Inferior parietal cortex (tissue), 1 donor: ENCODE measurements around the gene CMIP.

Experiments used
- DNase-seq: peaks from one replicate; pipeline ENCODE4 v3.0.0-alpha.2; 2016; ENCODE audit errors: extremely low spot score

Gene CMIP

GRCh38 chr16:81495321-81496234 lies 51.0 kb downstream of the CMIP start:
- DNase-seq, result peak; percentile 47

GRCh38 chr16:81496321-81496720 lies 51.7 kb downstream of the CMIP start:
- DNase-seq, result no peak

GRCh38 chr16:81496742-81497141 lies 52.1 kb downstream of the CMIP start:
- no peak for DNase-seq

GRCh38 chr16:81497690-81498089 lies 53.1 kb downstream of the CMIP start:
- no peak for DNase-seq

- DNase-seq, result no peak
Observed at GRCh38 chr16:81498351-81498750, 53.7 kb downstream of the CMIP start.

- no peak for DNase-seq
Observed at GRCh38 chr16:81499576-81500380, 55.2 kb downstream of the CMIP start.

- DNase-seq, result no peak
Observed at GRCh38 chr16:81500833-81501521, 56.4 kb downstream of the CMIP start.

- no peak for DNase-seq
Observed at GRCh38 chr16:81502396-81503070, 57.9 kb downstream of the CMIP start.

- peak; percentile 54 for DNase-seq
Observed at GRCh38 chr16:81505011-81505661, 60.5 kb downstream of the CMIP start.

GRCh38 chr16:81509404-81509803 lies 64.8 kb downstream of the CMIP start:
- no peak for DNase-seq

GRCh38 chr16:81510016-81510415 lies 65.4 kb downstream of the CMIP start:
- DNase-seq, result no peak

GRCh38 chr16:81511371-81511770 lies 66.8 kb downstream of the CMIP start:
- DNase-seq, result no peak

GRCh38 chr16:81513204-81514040 lies 68.8 kb downstream of the CMIP start:
- DNase-seq, result no peak

GRCh38 chr16:81514041-81514559 lies 69.5 kb downstream of the CMIP start:
- no peak for DNase-seq

- no peak for DNase-seq
Observed at GRCh38 chr16:81514568-81515258, 70.1 kb downstream of the CMIP start.

GRCh38 chr16:81515281-81515680 lies 70.7 kb downstream of the CMIP start:
- no peak for DNase-seq

GRCh38 chr16:81515721-81516120 lies 71.1 kb downstream of the CMIP start:
- no peak for DNase-seq

- DNase-seq, result no peak
Observed at GRCh38 chr16:81516478-81517149, 72.0 kb downstream of the CMIP start.

GRCh38 chr16:81517150-81517499 lies 72.5 kb downstream of the CMIP start:
- DNase-seq, result no peak
